H9 (cell line): ENCODE measurements around the gene WFDC5. TPM values are rescaled to one million over a fixed set of nuclear protein-coding genes. Genes with fewer than 3 reads are reported as not detected.

Experiments
- DNase-seq: peaks from one replicate; pipeline ENCODE4 v3.0.0-alpha.2; 2017
- H2AFZ ChIP-seq: one replicate; pipeline ENCODE4 v1.6.1; 2013; ENCODE audit warnings: mild to moderate bottlenecking, low read length, control low read depth, moderate library complexity
- H2AK5ac ChIP-seq: 2 replicates; pipeline ENCODE4 v1.6.1; 2013; ENCODE audit warnings: low read length, control low read depth, mixed read lengths; ENCODE audit not compliant: insufficient read length
- H2BK120ac ChIP-seq: one replicate; pipeline ENCODE4 v1.6.1; 2013; ENCODE audit warnings: low read depth, mild to moderate bottlenecking, low read length, control low read depth, inconsistent platforms; ENCODE audit not compliant: poor library complexity, severe bottlenecking
- H2BK12ac ChIP-seq: 2 replicates; pipeline ENCODE4 v1.6.1; 2013; ENCODE audit warnings: low read length, control low read depth, mixed read lengths, low read depth; ENCODE audit not compliant: insufficient read length
- H2BK15ac ChIP-seq: 2 replicates; pipeline ENCODE4 v1.6.1; 2013; ENCODE audit warnings: low read depth, low read length, control low read depth
- H2BK20ac ChIP-seq: one replicate; pipeline ENCODE4 v1.6.1; 2013; ENCODE audit warnings: low read depth, mild to moderate bottlenecking, low read length, control low read depth, inconsistent platforms; ENCODE audit not compliant: poor library complexity, severe bottlenecking
- H2BK5ac ChIP-seq: 2 replicates; pipeline ENCODE4 v1.6.1; 2013; ENCODE audit warnings: low read length, control low read depth, mixed read lengths; ENCODE audit not compliant: insufficient read length
- H3K14ac ChIP-seq: 2 replicates; pipeline ENCODE4 v1.6.1; 2013; ENCODE audit warnings: low read length, control low read depth; ENCODE audit not compliant: insufficient read depth
- H3K18ac ChIP-seq: 2 replicates; pipeline ENCODE4 v1.6.1; 2013; ENCODE audit warnings: low read depth, mild to moderate bottlenecking, mixed read lengths, low read length, control low read depth; ENCODE audit not compliant: insufficient read length
- H3K23ac ChIP-seq: 2 replicates; pipeline ENCODE4 v1.6.1; 2013; ENCODE audit warnings: low read length, control low read depth, mixed read lengths, low read depth; ENCODE audit not compliant: insufficient read length
- H3K23me2 ChIP-seq: 2 replicates; pipeline ENCODE4 v1.6.1; 2013; ENCODE audit warnings: low read depth, mild to moderate bottlenecking, mixed read lengths, low read length, control low read depth; ENCODE audit not compliant: insufficient read length, poor library complexity, severe bottlenecking
- H3K27ac ChIP-seq: 2 replicates; pipeline ENCODE4 v1.5.1; 2013; ENCODE audit warnings: low read length, control low read depth, mixed read lengths, low read depth; ENCODE audit not compliant: insufficient read length
- H3K27me3 ChIP-seq: 2 replicates; pipeline ENCODE4 v1.6.1; 2013; ENCODE audit warnings: low read length, control low read depth, inconsistent platforms; ENCODE audit not compliant: insufficient read depth
- H3K4ac ChIP-seq: 2 replicates; pipeline ENCODE4 v1.6.1; 2013; ENCODE audit warnings: low read depth, mild to moderate bottlenecking, control low read depth, inconsistent platforms, low read length, moderate library complexity
- H3K4me1 ChIP-seq: 2 replicates; pipeline ENCODE4 v1.6.1; 2013; ENCODE audit warnings: low read length, control low read depth, inconsistent platforms; ENCODE audit not compliant: insufficient read depth
- H3K4me2 ChIP-seq: 2 replicates; pipeline ENCODE4 v1.6.1; 2013; ENCODE audit warnings: low read length, control low read depth, mixed read lengths; ENCODE audit not compliant: insufficient read length, insufficient read depth
- H3K56ac ChIP-seq: 2 replicates; pipeline ENCODE4 v1.6.1; 2013; ENCODE audit warnings: low read depth, mild to moderate bottlenecking, mixed read lengths, low read length, control low read depth; ENCODE audit not compliant: insufficient read length
- H3K79me1 ChIP-seq: 2 replicates; pipeline ENCODE4 v1.6.1; 2013; ENCODE audit warnings: low read depth, mild to moderate bottlenecking, moderate library complexity, low read length, control low read depth, inconsistent platforms; ENCODE audit not compliant: insufficient read depth, poor library complexity, severe bottlenecking
- H3K79me2 ChIP-seq: 2 replicates; pipeline ENCODE4 v1.6.1; 2013; ENCODE audit warnings: low read length, control low read depth, inconsistent platforms; ENCODE audit not compliant: insufficient read depth
- H3K9ac ChIP-seq: 2 replicates; pipeline ENCODE4 v1.6.1; 2013; ENCODE audit warnings: low read length, control low read depth, mixed read lengths; ENCODE audit not compliant: insufficient read length; ENCODE audit errors: extremely low read depth
- H3K9me3 ChIP-seq: one replicate; pipeline ENCODE4 v1.6.1; 2013; ENCODE audit warnings: low read depth, low read length, inconsistent platforms; ENCODE audit not compliant: control insufficient read depth
- H3T11ph ChIP-seq: one replicate; pipeline ENCODE4 v1.6.1; 2013; ENCODE audit warnings: mild to moderate bottlenecking, low read length, control low read depth, inconsistent platforms
- H4K20me1 ChIP-seq: one replicate; pipeline ENCODE4 v1.6.1; 2013; ENCODE audit not compliant: control insufficient read depth, insufficient read length, insufficient read depth
- H4K5ac ChIP-seq: 2 replicates; pipeline ENCODE4 v1.6.1; 2013; ENCODE audit warnings: low read depth, mild to moderate bottlenecking, mixed read lengths, low read length, control low read depth; ENCODE audit not compliant: insufficient read length
- H4K8ac ChIP-seq: replicated peaks from 2 replicates; pipeline ENCODE4 v1.6.1; 2013; ENCODE audit warnings: low read length, control low read depth, mixed read lengths, low read depth; ENCODE audit not compliant: insufficient read length
- H4K91ac ChIP-seq: 2 replicates; pipeline ENCODE4 v1.6.1; 2013; ENCODE audit warnings: low read depth, mild to moderate bottlenecking, moderate library complexity, mixed read lengths, low read length, control low read depth; ENCODE audit not compliant: insufficient read length
- H3K27ac Mint-ChIP-seq, 3 experiments: 2 replicates in 2 of 3; 3 replicates in 1 of 3; pipeline ENCODE4 v1.8.0; 2020 to 2021; ENCODE audit warnings: mixed read lengths in 3 of 3, mild to moderate bottlenecking in 1 of 3, moderate library complexity in 1 of 3
- H3K27me3 Mint-ChIP-seq: 2 replicates; pipeline ENCODE4 v1.8.0; 2021; ENCODE audit warnings: low read depth, mild to moderate bottlenecking, moderate library complexity, mixed read lengths
- H3K36me3 Mint-ChIP-seq, 3 experiments: 2 replicates in 2 of 3; 3 replicates in 1 of 3; pipeline ENCODE4 v1.8.0; 2020 to 2021; ENCODE audit warnings: low read depth in 3 of 3, mixed read lengths in 3 of 3; ENCODE audit not compliant: insufficient read depth in 1 of 3
- H3K4me1 Mint-ChIP-seq, 2 experiments: 2 replicates each; pipeline ENCODE4 v1.8.0; 2020; ENCODE audit warnings: mixed read lengths in 2 of 2
- H3K4me3 Mint-ChIP-seq, 2 experiments: 2 replicates in 1 of 2; 3 replicates in 1 of 2; pipeline ENCODE4 v1.8.0; 2020 to 2021; ENCODE audit warnings: mild to moderate bottlenecking in 2 of 2, mixed read lengths in 2 of 2, moderate library complexity in 1 of 2
- H3K9me3 Mint-ChIP-seq, 2 experiments: 2 replicates in 1 of 2; 3 replicates in 1 of 2; pipeline ENCODE4 v1.8.0; 2020; ENCODE audit warnings: mild to moderate bottlenecking in 2 of 2, mixed read lengths in 2 of 2, moderate library complexity in 1 of 2
- WGBS: extraction: QIAGEN DNeasy Blood & Tissue Kit; methylation state at CpG from one replicate; pipeline ENCODE4 v1.1.7; 2013; ENCODE audit warnings: missing lambda C conversion rate, low lambda C conversion rate, mixed read lengths; ENCODE audit not compliant: insufficient read length; ENCODE audit errors: extremely low coverage; 5-methylcytosine and 5-hydroxymethylcytosine counted together
- total RNA-seq: library from RNA; stranded (reverse); gene quantifications from 2 replicates; pipeline ENCODE4 v1.2.1, GENCODE V29; 2021
- TF ChIP-seq, protein P1 (sequence below): fragments of 200-600 bp; sonication (generic); conservative IDR thresholded peaks from 3 replicates; pipeline ENCODE4 v1.8.0; 2021; ENCODE audit warnings: antibody characterized with exemption, mild to moderate bottlenecking

WFDC5 gene
- total RNA-seq, 1 experiment from 2014 or later, result not detected

DNA sequence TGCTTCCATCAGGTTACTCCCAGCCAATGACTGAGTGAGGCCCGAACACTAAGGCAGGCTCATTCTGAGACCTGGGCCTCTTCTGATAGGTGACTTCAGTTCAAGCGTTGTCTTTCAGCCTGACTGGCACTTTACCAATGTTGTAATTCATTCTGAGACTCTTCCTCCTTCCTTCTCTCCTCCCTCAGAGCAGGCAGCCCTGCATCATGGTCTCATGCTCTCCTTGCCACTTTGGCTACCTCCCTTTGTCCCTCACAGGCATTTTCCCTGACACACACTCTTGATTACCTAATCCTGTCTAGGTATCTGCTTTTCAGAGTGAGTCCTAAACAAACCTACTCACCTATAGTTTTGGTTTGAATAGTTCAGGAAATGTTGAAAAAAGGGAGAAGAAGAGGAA lies 21.9 kb upstream of the WFDC5 start:
- H4K20me1 ChIP-seq, result no peaks in the 10 kb centered on the region
- H2BK15ac ChIP-seq, result no peak overlapping the region
- no peak overlapping the region for H3K23ac ChIP-seq
- H3K79me1 ChIP-seq, result no peaks in the 10 kb centered on the region
- no peak overlapping the region for H2BK20ac ChIP-seq
- no peak for DNase-seq
- H3K9me3 Mint-ChIP-seq, result no peaks in the 10 kb centered on the region
- H3K27ac Mint-ChIP-seq, result no peak overlapping the region
- H2AFZ ChIP-seq, result no peak overlapping the region
- H3K4me1 Mint-ChIP-seq, result no peaks in the 10 kb centered on the region
- no peak overlapping the region for H4K91ac ChIP-seq
- no peak overlapping the region for H4K8ac ChIP-seq
- no peak overlapping the region for H2BK12ac ChIP-seq
- no peaks in the 10 kb centered on the region for H3K27me3 ChIP-seq
- no peak overlapping the region for H3K4ac ChIP-seq
- no peaks in the 10 kb centered on the region for H3K79me2 ChIP-seq
- no peak overlapping the region for H2AK5ac ChIP-seq
- H3K4me3 Mint-ChIP-seq, result no peak overlapping the region
- no peak overlapping the region for H2BK120ac ChIP-seq
- no peak overlapping the region for H3K4me2 ChIP-seq
- H3K9ac ChIP-seq, result no peak overlapping the region
- H3K9me3 ChIP-seq, result no peaks in the 10 kb centered on the region
- H2BK5ac ChIP-seq, result no peak overlapping the region
- H3K4me1 ChIP-seq, result no peaks in the 10 kb centered on the region
- no peaks in the 10 kb centered on the region for H3K23me2 ChIP-seq
- H3K14ac ChIP-seq, result no peak overlapping the region
- TF ChIP-seq, protein P1, sequence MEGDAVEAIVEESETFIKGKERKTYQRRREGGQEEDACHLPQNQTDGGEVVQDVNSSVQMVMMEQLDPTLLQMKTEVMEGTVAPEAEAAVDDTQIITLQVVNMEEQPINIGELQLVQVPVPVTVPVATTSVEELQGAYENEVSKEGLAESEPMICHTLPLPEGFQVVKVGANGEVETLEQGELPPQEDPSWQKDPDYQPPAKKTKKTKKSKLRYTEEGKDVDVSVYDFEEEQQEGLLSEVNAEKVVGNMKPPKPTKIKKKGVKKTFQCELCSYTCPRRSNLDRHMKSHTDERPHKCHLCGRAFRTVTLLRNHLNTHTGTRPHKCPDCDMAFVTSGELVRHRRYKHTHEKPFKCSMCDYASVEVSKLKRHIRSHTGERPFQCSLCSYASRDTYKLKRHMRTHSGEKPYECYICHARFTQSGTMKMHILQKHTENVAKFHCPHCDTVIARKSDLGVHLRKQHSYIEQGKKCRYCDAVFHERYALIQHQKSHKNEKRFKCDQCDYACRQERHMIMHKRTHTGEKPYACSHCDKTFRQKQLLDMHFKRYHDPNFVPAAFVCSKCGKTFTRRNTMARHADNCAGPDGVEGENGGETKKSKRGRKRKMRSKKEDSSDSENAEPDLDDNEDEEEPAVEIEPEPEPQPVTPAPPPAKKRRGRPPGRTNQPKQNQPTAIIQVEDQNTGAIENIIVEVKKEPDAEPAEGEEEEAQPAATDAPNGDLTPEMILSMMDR, result no peak
- H3K56ac ChIP-seq, result no peak overlapping the region
- WGBS, result no CpG with 5 or more reads among the region's 2 CpGs
- no peaks in the 10 kb centered on the region for H3K36me3 Mint-ChIP-seq
- H3T11ph ChIP-seq, result no peak overlapping the region
- no peak overlapping the region for H3K27ac ChIP-seq
- peaks cover 6% of the 10 kb centered on the region for H3K27me3 Mint-ChIP-seq
- no peak overlapping the region for H3K18ac ChIP-seq
- H4K5ac ChIP-seq, result no peak overlapping the region
